Tibial nerve (tissue), 4 donors: ENCODE data around the gene CD300LF. TPM values are rescaled to one million over a fixed set of nuclear protein-coding genes. Genes with fewer than 3 reads are reported as not detected.

Experiments used
- DNase-seq, 2 donors: peaks; one replicate each; pipeline ENCODE4 v3.0.0-alpha.2; 2019; ENCODE audit warnings: low spot score in 2 of 2
- H3K27ac ChIP-seq, 4 donors: fragments of 200-600 bp; sonication (generic) in 3 of 4; one replicate each; pipeline ENCODE4 v1.5.1; 2017 to 2019; ENCODE audit warnings: mild to moderate bottlenecking in 1 of 4
- H3K27me3 ChIP-seq, 2 donors: fragments of 200-600 bp; sonication (generic) in 1 of 2; one replicate each; pipeline versions ENCODE4 v1.5.1 to v1.6.0; 2017 to 2019
- H3K36me3 ChIP-seq, 3 donors: fragments of 200-600 bp; sonication (generic); one replicate each; pipeline ENCODE4 v1.5.1; 2018 to 2019
- H3K4me1 ChIP-seq, 4 donors: fragments of 200-600 bp; sonication (generic) in 3 of 4; one replicate each; pipeline ENCODE4 v1.5.1; 2017 to 2019
- H3K4me3 ChIP-seq, 4 donors: fragments of 200-600 bp; sonication (generic) in 3 of 4; one replicate each; pipeline ENCODE4 v1.5.1; 2017 to 2019; ENCODE audit warnings: mild to moderate bottlenecking in 1 of 4, moderate library complexity in 1 of 4
- H3K9me3 ChIP-seq, 4 donors: fragments of 200-600 bp; sonication (generic) in 3 of 4; one replicate each; pipeline ENCODE4 v1.5.1; 2017 to 2019
- EP300 ChIP-seq, 2 donors: sonication (generic); formaldehyde crosslinking; IDR thresholded peaks; one replicate each; pipeline ENCODE4 v1.6.1; 2017; ENCODE audit warnings: antibody characterized with exemption in 2 of 2, mild to moderate bottlenecking in 1 of 2
- POLR2A ChIP-seq, 2 donors: fragments of 450-650 bp; IDR thresholded peaks; one replicate each; pipeline ENCODE4 v1.6.1; 2017; ENCODE audit warnings: antibody characterized with exemption in 2 of 2, mild to moderate bottlenecking in 2 of 2, moderate library complexity in 2 of 2
- WGBS, 2 donors: methylation state at CpG; one replicate each; pipeline ENCODE4 v1.1.5; 2018; 5-methylcytosine and 5-hydroxymethylcytosine counted together
- total RNA-seq, 4 donors: library from RNA; depleted of rRNA; stranded (reverse); fragments of >200 nt; gene quantifications; one replicate each; pipeline ENCODE4 v1.1.0, GENCODE V29; 2016
- TF ChIP-seq, protein P1 (sequence below), 5 experiments: fragments of 200-600 bp in 3 of 5; fragments of 450-650 bp in 2 of 5; sonication (generic) in 3 of 5; IDR thresholded peaks; one replicate each; pipeline ENCODE4 v1.5.1; 2016 to 2019; ENCODE audit warnings: antibody characterized with exemption in 5 of 5, mild to moderate bottlenecking in 3 of 5, moderate library complexity in 2 of 5

Gene CD300LF
- total RNA-seq, 4 donors from 2014 or later, result 2.1 TPM; not detected in 3

GRCh38 chr17:74677558-74678466, 34.9 kb downstream of the CD300LF start:
- Histone ChIP-seq H3K4me3 (no peak overlapping the region), H3K27me3 (no peaks in the 10 kb centered on the region), H3K4me1 (peaks cover 0 to 13% (median 3%) of the 10 kb centered on the region in 4 donors), H3K36me3 (no peaks in the 10 kb centered on the region), H3K9me3 (no peaks in the 10 kb centered on the region), H3K27ac (peak overlapping the region in 2 of 4 donors; percentile 31 to 36)
- peak in 1 of 2 donors; percentile 38 for DNase-seq
- WGBS, 2 donors, result 22 to 26% methylated on average over 9 of the region's 9 CpGs
- TF ChIP-seq EP300 (IDR thresholded peaks at IDR 0.05) (no peak), POLR2A (IDR thresholded peaks at IDR 0.05) (no peak)
- TF ChIP-seq, protein P1, sequence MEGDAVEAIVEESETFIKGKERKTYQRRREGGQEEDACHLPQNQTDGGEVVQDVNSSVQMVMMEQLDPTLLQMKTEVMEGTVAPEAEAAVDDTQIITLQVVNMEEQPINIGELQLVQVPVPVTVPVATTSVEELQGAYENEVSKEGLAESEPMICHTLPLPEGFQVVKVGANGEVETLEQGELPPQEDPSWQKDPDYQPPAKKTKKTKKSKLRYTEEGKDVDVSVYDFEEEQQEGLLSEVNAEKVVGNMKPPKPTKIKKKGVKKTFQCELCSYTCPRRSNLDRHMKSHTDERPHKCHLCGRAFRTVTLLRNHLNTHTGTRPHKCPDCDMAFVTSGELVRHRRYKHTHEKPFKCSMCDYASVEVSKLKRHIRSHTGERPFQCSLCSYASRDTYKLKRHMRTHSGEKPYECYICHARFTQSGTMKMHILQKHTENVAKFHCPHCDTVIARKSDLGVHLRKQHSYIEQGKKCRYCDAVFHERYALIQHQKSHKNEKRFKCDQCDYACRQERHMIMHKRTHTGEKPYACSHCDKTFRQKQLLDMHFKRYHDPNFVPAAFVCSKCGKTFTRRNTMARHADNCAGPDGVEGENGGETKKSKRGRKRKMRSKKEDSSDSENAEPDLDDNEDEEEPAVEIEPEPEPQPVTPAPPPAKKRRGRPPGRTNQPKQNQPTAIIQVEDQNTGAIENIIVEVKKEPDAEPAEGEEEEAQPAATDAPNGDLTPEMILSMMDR (IDR thresholded peaks at IDR 0.05), result no peak

DNA sequence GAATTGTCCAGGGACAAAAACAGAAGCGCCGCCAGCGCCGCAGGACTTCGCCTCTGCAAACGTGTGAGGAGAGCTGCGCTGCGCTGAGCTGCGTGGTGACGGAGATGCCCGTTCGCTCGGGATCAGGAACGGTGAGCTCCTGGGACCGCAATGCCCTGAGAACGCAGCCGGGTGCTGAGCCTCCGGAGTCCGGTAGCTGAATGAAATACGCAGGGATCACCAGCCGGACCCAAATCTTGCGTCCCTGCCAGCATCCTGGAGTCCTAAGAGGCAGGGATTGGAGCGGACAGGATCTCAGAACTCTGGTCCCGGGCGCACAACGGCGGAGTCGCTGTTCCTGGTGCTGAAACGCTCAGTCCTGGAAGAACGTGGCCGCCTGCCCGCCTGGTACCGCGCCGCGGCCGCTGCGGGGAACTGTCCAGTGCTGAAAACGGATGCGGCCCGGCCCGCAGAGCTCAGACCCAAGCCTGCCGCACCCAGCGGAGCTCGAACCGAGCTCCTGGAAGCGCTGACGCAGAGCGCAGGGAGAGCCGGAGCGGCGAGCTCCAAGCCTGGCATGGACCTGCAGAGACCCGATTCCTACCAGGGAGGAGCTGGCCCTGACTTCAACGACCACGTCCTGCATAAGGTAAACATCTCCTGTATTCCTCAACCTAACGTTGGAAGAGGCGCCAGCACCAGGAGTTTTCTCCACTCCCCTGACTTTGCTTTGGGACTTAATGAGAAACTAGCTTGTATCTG, 41.5 kb downstream of the CD300LF start:
- no peak overlapping the region for H3K27ac ChIP-seq
- TF ChIP-seq POLR2A (IDR thresholded peaks at IDR 0.05) (no peak), EP300 (IDR thresholded peaks at IDR 0.05) (peak in 1 of 2 donors; percentile 33)
- TF ChIP-seq, protein P1 (IDR thresholded peaks at IDR 0.05), result no peak
- H3K36me3 ChIP-seq, result no peaks in the 10 kb centered on the region
- H3K9me3 ChIP-seq, result peaks cover 0 to 10% (median 0%) of the 10 kb centered on the region in 4 donors
- H3K27me3 ChIP-seq, result peaks cover 0 to 20% of the 10 kb centered on the region in 2 donors
- no peaks in the 10 kb centered on the region for H3K4me1 ChIP-seq
- 17 to 19% methylated on average over 31 to 57 of the region's 57 CpGs for WGBS, 2 donors
- peak; percentile 38 to 62 for DNase-seq
- no peak overlapping the region for H3K4me3 ChIP-seq

DNA sequence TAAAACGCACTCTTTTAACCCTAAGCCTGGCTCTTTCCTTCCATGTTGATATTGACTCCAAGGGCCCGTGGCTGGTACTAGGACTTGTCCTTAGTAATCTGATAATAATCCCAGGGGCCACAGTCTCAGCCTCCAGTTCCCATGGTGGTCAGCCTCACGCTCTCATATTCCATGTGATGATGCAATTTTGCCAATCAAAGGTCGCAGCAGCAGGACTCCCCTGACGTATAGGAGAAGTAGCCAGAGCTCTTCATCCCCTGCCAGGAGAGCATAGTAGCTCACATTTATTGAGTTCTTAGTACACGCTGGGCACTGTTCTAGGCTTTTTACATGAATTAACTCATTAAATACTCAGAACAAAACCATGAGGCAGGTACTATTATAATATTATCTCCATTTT, 42.4 kb downstream of the CD300LF start:
- H3K4me3 ChIP-seq, result no peak overlapping the region

DNA sequence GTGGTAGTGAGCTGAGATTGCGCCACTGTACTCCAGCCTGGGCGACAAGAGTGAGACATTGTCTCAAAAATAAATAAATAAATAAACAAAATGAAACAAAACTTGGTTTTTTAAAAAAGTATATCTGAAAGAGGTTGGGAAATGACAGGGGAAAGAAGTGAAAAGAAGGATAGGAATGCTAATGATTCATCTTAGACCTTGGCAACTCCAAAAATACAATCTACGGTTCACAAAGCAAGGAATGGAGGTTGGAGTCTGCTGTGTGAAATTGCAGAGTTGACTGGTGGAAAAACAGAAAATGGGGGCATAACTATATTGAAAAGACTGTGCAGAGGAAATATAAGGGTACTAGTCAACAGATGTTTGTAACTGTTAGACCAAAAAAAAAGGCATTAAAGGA, 49.2 kb downstream of the CD300LF start:
- TF ChIP-seq POLR2A (IDR thresholded peaks at IDR 0.05), result no peak
- TF ChIP-seq, protein P1 (IDR thresholded peaks at IDR 0.05), result no peak
- no peak for TF ChIP-seq EP300 (IDR thresholded peaks at IDR 0.05)
- Histone ChIP-seq H3K27ac (no peak overlapping the region), H3K4me3 (no peak overlapping the region), H3K27me3 (peaks cover 0 to 32% of the 10 kb centered on the region in 2 donors), H3K36me3 (no peaks in the 10 kb centered on the region), H3K9me3 (no peaks in the 10 kb centered on the region), H3K4me1 (no peaks in the 10 kb centered on the region)
- 87 to 88% methylated on average over 3 of the region's 3 CpGs for WGBS, 2 donors
- no peak for DNase-seq

More for the DNA sequence above, 42.4 kb downstream of the CD300LF start:
- Histone ChIP-seq H3K36me3 (no peaks in the 10 kb centered on the region), H3K4me1 (no peaks in the 10 kb centered on the region), H3K27ac (no peak overlapping the region), H3K9me3 (peaks cover 0 to 10% (median 0%) of the 10 kb centered on the region in 4 donors), H3K27me3 (peaks cover 0 to 24% of the 10 kb centered on the region in 2 donors)
- WGBS, 2 donors, result 75 to 80% methylated on average over 6 of the region's 6 CpGs
- TF ChIP-seq, protein P1 (IDR thresholded peaks at IDR 0.05), result no peak
- TF ChIP-seq EP300 (IDR thresholded peaks at IDR 0.05) (no peak), POLR2A (IDR thresholded peaks at IDR 0.05) (no peak)
- no peak for DNase-seq
